Measurements from ENCODE around the gene LRP2. TPM values are rescaled to one million over a fixed set of nuclear protein-coding genes. Genes with fewer than 3 reads are reported as not detected.

LRP2 gene
- total and polyA plus RNA-seq, 2 of the 8 experiments (the other 6 are each of a cell fraction or from before 2014, with no cell fraction given) = 2.0 to 2.9 TPM

DNA sequence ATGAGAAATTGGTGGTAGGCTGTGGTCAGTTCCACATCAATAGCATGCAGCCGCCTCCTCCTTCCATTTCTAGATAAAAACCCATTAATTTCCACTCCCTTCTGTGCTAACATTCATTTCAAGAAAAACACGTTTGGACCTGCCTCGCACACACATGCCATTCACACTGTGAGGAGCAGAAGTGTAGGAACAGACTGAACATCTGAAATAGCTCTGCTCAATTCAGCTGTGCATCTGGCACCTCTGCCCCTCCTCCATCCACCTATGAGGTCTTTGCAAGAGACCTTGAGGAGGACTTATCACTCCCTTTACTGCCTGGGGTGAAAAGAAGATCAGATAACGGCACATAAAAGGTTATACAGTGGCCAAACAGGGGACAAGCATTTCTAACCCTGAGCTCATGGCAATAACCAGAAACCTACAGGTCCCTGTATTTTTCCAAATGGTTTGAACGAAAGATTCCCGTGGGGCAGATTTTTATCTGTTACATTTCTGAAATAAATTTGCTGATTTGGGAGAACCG lies 30.8 kb upstream of the LRP2 start:
- Histone ChIP-seq H3K23ac (ENCODE audit: insufficient read length) (no peak overlapping the region), H3K14ac (ENCODE audit: insufficient read length) (no peak overlapping the region), H3K79me2 (ENCODE audit: control insufficient read depth in 1 of 2, insufficient read depth in 2 of 2, low read length in 2 of 2) (no peaks in the 10 kb centered on the region), H2BK15ac (ENCODE audit: low read length) (no peak overlapping the region), H2BK20ac (ENCODE audit: low read length) (no peak overlapping the region), H4K20me1 (replicated peaks in 1 of 2; ENCODE audit: control insufficient read depth in 1 of 2, insufficient read depth in 2 of 2, low read length in 2 of 2) (no peaks in the 10 kb centered on the region), H3K27me3 (replicated peaks in 1 of 4; ENCODE audit: control insufficient read depth in 3 of 4, extremely low read depth in 1 of 4, insufficient read depth in 3 of 4, low read length in 3 of 4) (no peaks in the 10 kb centered on the region), H2AFZ (ENCODE audit: low read length) (peak overlapping the region; percentile 83; the same call in 1 of the 2 replicates), H3K4me2 (ENCODE audit: insufficient read depth in 1 of 2, low read depth in 2 of 2, low read length in 2 of 2) (no peak overlapping the region; a peak in 1 of 4 replicates), H4K5ac (ENCODE audit: insufficient read length, low read depth, low read length) (no peak overlapping the region), H3K36me3 (ENCODE audit: control insufficient read depth in 2 of 4, insufficient read depth in 4 of 4, low read length in 3 of 4) (no peaks in the 10 kb centered on the region), H3K9me3 (ENCODE audit: insufficient read depth in 2 of 2, low read depth in 1 of 2, low read length in 1 of 2) (no peaks in the 10 kb centered on the region), H3K18ac (ENCODE audit: extremely low read depth, low read length) (no peak overlapping the region), H3K4ac (replicated peaks; ENCODE audit: insufficient read length, low read depth, low read length) (no peak overlapping the region), H3K9ac (replicated peaks in 1 of 4; ENCODE audit: extremely low read depth in 1 of 4, low read depth in 3 of 4, low read length in 3 of 4) (no peak overlapping the region), H2BK12ac (ENCODE audit: low read depth, low read length) (no peak overlapping the region), H2AK5ac (ENCODE audit: low read depth, low read length) (no peak overlapping the region), H3K56ac (replicated peaks; ENCODE audit: insufficient read length, low read depth, low read length) (no peak overlapping the region), H3K27ac (ENCODE audit: low read depth, low read length) (no peak overlapping the region), H4K8ac (ENCODE audit: extremely low read depth, insufficient read depth, low read length) (no peak overlapping the region), H2BK5ac (ENCODE audit: low read depth, low read length) (no peak overlapping the region), H3K4me3 (ENCODE audit: extremely low read depth in 1 of 4, insufficient read depth in 2 of 4, low read depth in 3 of 4, low read length in 4 of 4) (no peak overlapping the region), H2BK120ac (replicated peaks; ENCODE audit: low read depth, low read length) (no peak overlapping the region), H3K23me2 (ENCODE audit: low read depth, low read length) (no peaks in the 10 kb centered on the region), H3K79me1 (ENCODE audit: low read depth, low read length) (no peaks in the 10 kb centered on the region), H3K4me1 (replicated peaks in 1 of 4; ENCODE audit: control insufficient read depth in 3 of 4, insufficient read depth in 4 of 4, low read length in 3 of 4) (peaks cover 0 to 9% (median 4%) of the 10 kb centered on the region in 4 experiments; a peak in 3 of 7 replicates), H4K91ac (replicated peaks; ENCODE audit: insufficient read length, low read length) (no peak overlapping the region)
- WGBS, 2 experiments (ENCODE audit: extremely low coverage in 1 of 2, insufficient coverage in 1 of 2, insufficient read length in 1 of 2, insufficient replicate concordance in 2 of 2, low coverage in 1 of 2, low lambda C conversion rate in 2 of 2, missing lambda C conversion rate in 1 of 2) = 84% methylated on average over 7 of the region's 7 CpGs; no CpG with 5 or more reads in 1 of the 2 experiments
- DNase-seq (ENCODE audit: low read depth in 1 of 2, low spot score in 2 of 2) = no peak
- POLR2A ChIA-PET (ENCODE audit: partially characterized antibody) = no interaction called here
- CTCF ChIA-PET (ENCODE audit: partially characterized antibody) = interaction anchor here (1.1 kb wide), 1 partner anchor 28 kb away, joined by 4 read pairs; no protein-coding TSS in a partner anchor
- FAIRE-seq = peak; percentile 32
- TF ChIP-seq SRF (IDR thresholded peaks at IDR 0.05; ENCODE audit: low read depth, low read length) (no peak), EP300 (IDR thresholded peaks at IDR 0.05; ENCODE audit: borderline replicate concordance in 1 of 2, low read depth in 2 of 2, low read length in 2 of 2) (no peak), JUN (IDR thresholded peaks at IDR 0.05; ENCODE audit: low read depth, low read length) (no peak), TEAD4 (IDR thresholded peaks at IDR 0.05; ENCODE audit: low read depth, low read length) (no peak), RAD21 (IDR thresholded peaks at IDR 0.05 in 1 of 2, conservative IDR thresholded peaks at IDR 0.05 in 1 of 2; ENCODE audit: low read depth in 2 of 2, low read length in 2 of 2) (no peak), BCL11A (IDR thresholded peaks at IDR 0.05; ENCODE audit: low read depth in 2 of 2, low read length in 2 of 2) (no peak), HDAC2 (IDR thresholded peaks at IDR 0.05; ENCODE audit: borderline replicate concordance in 1 of 2, low read depth in 2 of 2, low read length in 2 of 2) (no peak), SP1 (IDR thresholded peaks at IDR 0.05; ENCODE audit: low read depth, low read length) (no peak), CHD1 (IDR thresholded peaks at IDR 0.05; ENCODE audit: low read depth, low read length) (no peak), SIN3A (conservative IDR thresholded peaks at IDR 0.05 in 1 of 2, IDR thresholded peaks at IDR 0.05 in 1 of 2; ENCODE audit: low read depth in 1 of 2, low read length in 2 of 2) (no peak), CHD2 (IDR thresholded peaks at IDR 0.05; ENCODE audit: low read length) (no peak), TCF12 (IDR thresholded peaks at IDR 0.05; ENCODE audit: low read depth, low read length) (no peak), NANOG (IDR thresholded peaks at IDR 0.05; ENCODE audit: insufficient read depth, low read depth, low read length, poor library complexity, severe bottlenecking) (no peak)

All from H1 (cell line).